ENCODE measurements around the gene TCHP.

DNA sequence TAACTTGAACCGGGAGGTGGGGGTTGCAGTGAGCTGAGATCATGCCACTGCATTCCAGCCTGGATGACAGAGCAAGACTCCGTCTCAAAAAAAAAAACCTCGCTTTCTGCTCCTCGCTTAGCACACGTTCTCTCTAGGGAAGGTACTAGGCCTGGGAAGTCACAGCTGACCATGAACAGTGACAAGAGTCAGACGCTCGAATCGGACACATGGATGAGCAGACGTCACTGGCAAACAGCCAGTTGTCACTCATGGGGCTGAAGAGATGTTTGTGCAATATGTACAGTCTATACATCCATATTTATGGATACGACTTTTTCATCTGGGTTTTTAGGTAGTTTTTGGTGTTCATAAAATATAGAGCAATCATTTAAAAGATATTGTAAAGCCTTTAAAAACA lies 19.4 kb downstream of the TCHP start:
- TF ChIP-seq GATA2 (IDR thresholded peaks at IDR 0.05; ENCODE audit: low read depth, low read length) (no peak), GATA3 (IDR thresholded peaks at IDR 0.05; ENCODE audit: low read depth, low read length) (no peak)

Measured in SH-SY5Y (cell line).